ENCODE measurements around the gene SMIM36. TPM values are rescaled to one million over a fixed set of nuclear protein-coding genes. Genes with fewer than 3 reads are reported as not detected.
"Not testable (repeated sequence)": the region's sequence is repeated elsewhere in the genome, so short reads cannot be mapped to it uniquely, and the experiment has no call there.

The SMIM36 gene
- total RNA-seq, 2 experiments from 2014 or later: not detected

- intact Hi-C loops (cut with micrococcal nuclease; ENCODE audit: unreplicated experiment): no loop called here
- Histone ChIP-seq H3K9me2 (ENCODE audit: insufficient read depth, low read length) (no peaks in the 10 kb centered on the region), H3K4me3 (ENCODE audit: low read depth, low read length, poor library complexity, severe bottlenecking) (no peak overlapping the region), H3K79me2 (ENCODE audit: insufficient read depth, low read depth, low read length) (no peaks in the 10 kb centered on the region), H4K20me1 (ENCODE audit: insufficient read depth, low read length) (no peaks in the 10 kb centered on the region), H3K27ac (ENCODE audit: low read depth, low read length, poor library complexity, severe bottlenecking) (no peak overlapping the region), H2AFZ (ENCODE audit: low read length) (no peak overlapping the region), H3K9me3 (ENCODE audit: low read length) (no peaks in the 10 kb centered on the region), H3K4me1 (ENCODE audit: insufficient read depth, low read length, poor library complexity, severe bottlenecking) (peaks cover under 1% of the 10 kb centered on the region), H3K36me3 (ENCODE audit: insufficient read depth, low read length) (no peaks in the 10 kb centered on the region), H3K4me2 (ENCODE audit: low read length) (no peak overlapping the region)
- DNase-seq (ENCODE audit: low spot score): no peak
- no TSS peak for BruUV-seq (replicated peaks)
- no peak for TF ChIP-seq EZH2phosphoT487 (IDR thresholded peaks at IDR 0.05; ENCODE audit: borderline replicate concordance, low read depth, low read length)
- ChIA-PET POLR2A (interaction anchor here (1.0 kb wide), 1 partner anchor 77 kb away, joined by 3 read pairs; no protein-coding TSS in a partner anchor), CTCF (ENCODE audit: unreplicated experiment) (no interaction called here)
These were observed 18.8 kb upstream of the SMIM36 start for GRCh38 chr17:55530064-55530463.

DNA sequence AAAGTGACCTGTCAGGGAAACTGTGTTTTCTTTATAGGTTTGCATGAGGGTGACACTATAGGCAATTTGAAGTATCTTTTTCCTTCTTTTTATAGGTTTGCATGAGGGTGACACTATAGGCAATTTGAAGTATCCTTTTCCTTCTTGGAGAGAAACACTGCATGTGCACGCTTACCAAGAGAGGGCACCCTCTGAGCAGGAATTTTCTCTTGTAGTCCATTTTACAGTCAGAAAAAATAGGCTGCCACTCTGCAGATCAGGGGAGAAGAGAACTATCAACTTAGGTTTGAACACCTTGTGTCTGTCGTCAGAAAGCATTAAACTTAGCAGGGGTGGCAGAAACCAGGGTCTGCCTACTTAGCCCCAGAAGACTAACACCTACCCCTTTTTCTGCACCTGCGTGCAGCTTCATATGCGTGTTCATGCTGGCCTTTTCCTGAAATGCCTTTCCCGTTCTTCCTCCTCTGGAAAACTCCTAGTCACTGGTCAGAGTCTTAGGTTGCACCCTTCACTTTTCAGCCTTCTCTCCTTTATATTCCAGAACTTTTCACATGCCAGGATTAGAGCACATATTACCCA lies 16.4 kb upstream of the SMIM36 start:
- intact Hi-C loops (cut with micrococcal nuclease; ENCODE audit: unreplicated experiment): loop anchor here (2.0 kb wide), 3 partner anchors 73 to 791 kb away; no protein-coding TSS in a partner anchor

GRCh38 chr17:55524440-55525220 lies 13.4 kb upstream of the SMIM36 start:
- CTCF ChIA-PET (ENCODE audit: unreplicated experiment): no interaction called here
- no TSS peak for BruUV-seq (replicated peaks)
- POLR2A ChIA-PET: interaction anchor here (0.9 to 1.0 kb wide), 2 partner anchors 16 to 46 kb away, joined by 4 read pairs; no protein-coding TSS in a partner anchor

More for the DNA sequence above, 16.4 kb upstream of the SMIM36 start:
- Histone ChIP-seq H3K79me2 (ENCODE audit: insufficient read depth, low read depth, low read length) (no peaks in the 10 kb centered on the region), H3K9me3 (ENCODE audit: low read length) (peaks cover 6% of the 10 kb centered on the region; the same call in 1 of the 2 replicates), H3K4me3 (ENCODE audit: low read depth, low read length, poor library complexity, severe bottlenecking) (no peak overlapping the region), H3K4me2 (ENCODE audit: low read length) (no peak overlapping the region), H4K20me1 (ENCODE audit: insufficient read depth, low read length) (no peaks in the 10 kb centered on the region), H3K36me3 (ENCODE audit: insufficient read depth, low read length) (no peaks in the 10 kb centered on the region), H3K4me1 (ENCODE audit: insufficient read depth, low read length, poor library complexity, severe bottlenecking) (peaks cover 12% of the 10 kb centered on the region), H2AFZ (ENCODE audit: low read length) (no peak overlapping the region), H3K27ac (ENCODE audit: low read depth, low read length, poor library complexity, severe bottlenecking) (no peak overlapping the region), H3K9me2 (ENCODE audit: insufficient read depth, low read length) (no peaks in the 10 kb centered on the region)
- BruUV-seq (replicated peaks): no TSS peak
- ChIA-PET CTCF (ENCODE audit: unreplicated experiment) (interaction anchor here (0.6 kb wide), 1 partner anchor 116 kb away, joined by 3 read pairs; no protein-coding TSS in a partner anchor), POLR2A (no interaction called here)
- peak; percentile 48 for DNase-seq (ENCODE audit: low spot score)
- TF ChIP-seq, protein P1, sequence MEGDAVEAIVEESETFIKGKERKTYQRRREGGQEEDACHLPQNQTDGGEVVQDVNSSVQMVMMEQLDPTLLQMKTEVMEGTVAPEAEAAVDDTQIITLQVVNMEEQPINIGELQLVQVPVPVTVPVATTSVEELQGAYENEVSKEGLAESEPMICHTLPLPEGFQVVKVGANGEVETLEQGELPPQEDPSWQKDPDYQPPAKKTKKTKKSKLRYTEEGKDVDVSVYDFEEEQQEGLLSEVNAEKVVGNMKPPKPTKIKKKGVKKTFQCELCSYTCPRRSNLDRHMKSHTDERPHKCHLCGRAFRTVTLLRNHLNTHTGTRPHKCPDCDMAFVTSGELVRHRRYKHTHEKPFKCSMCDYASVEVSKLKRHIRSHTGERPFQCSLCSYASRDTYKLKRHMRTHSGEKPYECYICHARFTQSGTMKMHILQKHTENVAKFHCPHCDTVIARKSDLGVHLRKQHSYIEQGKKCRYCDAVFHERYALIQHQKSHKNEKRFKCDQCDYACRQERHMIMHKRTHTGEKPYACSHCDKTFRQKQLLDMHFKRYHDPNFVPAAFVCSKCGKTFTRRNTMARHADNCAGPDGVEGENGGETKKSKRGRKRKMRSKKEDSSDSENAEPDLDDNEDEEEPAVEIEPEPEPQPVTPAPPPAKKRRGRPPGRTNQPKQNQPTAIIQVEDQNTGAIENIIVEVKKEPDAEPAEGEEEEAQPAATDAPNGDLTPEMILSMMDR (conservative IDR thresholded peaks at IDR 0.05; ENCODE audit: low read length): peak; percentile 75
- no peak for TF ChIP-seq EZH2phosphoT487 (IDR thresholded peaks at IDR 0.05; ENCODE audit: borderline replicate concordance, low read depth, low read length)

GRCh38 chr17:55523032-55523431 lies 11.8 kb upstream of the SMIM36 start:
- H3K27ac ChIP-seq (ENCODE audit: low read depth, low read length, poor library complexity, severe bottlenecking); H4K20me1 ChIP-seq (ENCODE audit: insufficient read depth, low read length); DNase-seq (ENCODE audit: low spot score); H3K36me3 ChIP-seq (ENCODE audit: insufficient read depth, low read length); BruUV-seq (replicated peaks); intact Hi-C loops (cut with micrococcal nuclease; ENCODE audit: unreplicated experiment); H3K4me2 ChIP-seq (ENCODE audit: low read length); H2AFZ ChIP-seq (ENCODE audit: low read length); H3K4me3 ChIP-seq (ENCODE audit: low read depth, low read length, poor library complexity, severe bottlenecking); H3K79me2 ChIP-seq (ENCODE audit: insufficient read depth, low read depth, low read length); H3K9me3 ChIP-seq (ENCODE audit: low read length); H3K9me2 ChIP-seq (ENCODE audit: insufficient read depth, low read length): not testable (repeated sequence)
- POLR2A ChIA-PET: interaction anchor here (0.6 to 0.7 kb wide), 2 partner anchors 212 to 249 kb away, joined by 3 read pairs; no protein-coding TSS in a partner anchor
- H3K4me1 ChIP-seq (ENCODE audit: insufficient read depth, low read length, poor library complexity, severe bottlenecking): peaks cover 12% of the 10 kb centered on the region
- CTCF ChIA-PET (ENCODE audit: unreplicated experiment): interaction anchor here (0.6 kb wide), 1 partner anchor 168 kb away, joined by 4 read pairs; no protein-coding TSS in a partner anchor

More at GRCh38 chr17:55524440-55525220, 13.4 kb upstream of the SMIM36 start:
- intact Hi-C loops (cut with micrococcal nuclease; ENCODE audit: unreplicated experiment): no loop called here
- no peaks in the 10 kb centered on the region for H3K9me2 ChIP-seq (ENCODE audit: insufficient read depth, low read length)
- H3K9me3 ChIP-seq (ENCODE audit: low read length): peaks cover 6% of the 10 kb centered on the region; the same call in 1 of the 2 replicates
- no peak overlapping the region for H2AFZ ChIP-seq (ENCODE audit: low read length)
- TF ChIP-seq, protein P1 (conservative IDR thresholded peaks at IDR 0.05; ENCODE audit: low read length): no peak
- no peak for TF ChIP-seq EZH2phosphoT487 (IDR thresholded peaks at IDR 0.05; ENCODE audit: borderline replicate concordance, low read depth, low read length)
- no peak overlapping the region for H3K4me3 ChIP-seq (ENCODE audit: low read depth, low read length, poor library complexity, severe bottlenecking)
- H3K4me1 ChIP-seq (ENCODE audit: insufficient read depth, low read length, poor library complexity, severe bottlenecking): peaks cover 12% of the 10 kb centered on the region
- H4K20me1 ChIP-seq (ENCODE audit: insufficient read depth, low read length): no peaks in the 10 kb centered on the region
- H3K79me2 ChIP-seq (ENCODE audit: insufficient read depth, low read depth, low read length): no peaks in the 10 kb centered on the region
- H3K4me2 ChIP-seq (ENCODE audit: low read length): peak overlapping the region; percentile 21
- no peaks in the 10 kb centered on the region for H3K36me3 ChIP-seq (ENCODE audit: insufficient read depth, low read length)
- H3K27ac ChIP-seq (ENCODE audit: low read depth, low read length, poor library complexity, severe bottlenecking): no peak overlapping the region
- DNase-seq (ENCODE audit: low spot score): no peak
